ENCODE data around the gene NDUFB6.

DNA sequence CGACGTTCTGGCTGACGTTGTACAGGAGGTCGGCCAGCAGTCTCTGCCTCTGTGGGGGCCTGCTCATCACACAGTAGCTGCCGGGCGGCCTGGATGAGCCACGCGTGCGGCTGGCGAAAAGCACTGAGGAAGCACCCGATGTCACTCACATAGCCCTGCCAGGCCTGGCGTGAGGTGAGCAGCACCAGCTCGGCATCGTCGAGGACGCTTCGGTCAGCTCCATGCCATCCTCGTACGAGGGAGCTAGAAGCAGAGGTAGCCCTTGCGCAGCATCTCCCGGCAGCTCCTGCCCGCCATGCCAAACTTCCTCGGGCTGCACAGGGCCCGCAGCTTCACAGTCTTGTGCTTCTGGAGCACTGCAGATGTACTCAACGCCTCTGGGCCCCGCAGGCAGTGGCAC lies 6.2 kb downstream of the NDUFB6 start:
- no peak for TF ChIP-seq CTCF (conservative IDR thresholded peaks at IDR 0.05; ENCODE audit: low read length)
- no peak for TF ChIP-seq EZH2phosphoT487 (IDR thresholded peaks at IDR 0.05; ENCODE audit: borderline replicate concordance)
